Measurements from ENCODE around the gene ZNF736. TPM values are rescaled to one million over a fixed set of nuclear protein-coding genes. Genes with fewer than 3 reads are reported as not detected.

ZNF736 gene
- total and polyA plus RNA-seq, 4 donors: 1.1 to 9.5 (median 5.3) TPM

DNA sequence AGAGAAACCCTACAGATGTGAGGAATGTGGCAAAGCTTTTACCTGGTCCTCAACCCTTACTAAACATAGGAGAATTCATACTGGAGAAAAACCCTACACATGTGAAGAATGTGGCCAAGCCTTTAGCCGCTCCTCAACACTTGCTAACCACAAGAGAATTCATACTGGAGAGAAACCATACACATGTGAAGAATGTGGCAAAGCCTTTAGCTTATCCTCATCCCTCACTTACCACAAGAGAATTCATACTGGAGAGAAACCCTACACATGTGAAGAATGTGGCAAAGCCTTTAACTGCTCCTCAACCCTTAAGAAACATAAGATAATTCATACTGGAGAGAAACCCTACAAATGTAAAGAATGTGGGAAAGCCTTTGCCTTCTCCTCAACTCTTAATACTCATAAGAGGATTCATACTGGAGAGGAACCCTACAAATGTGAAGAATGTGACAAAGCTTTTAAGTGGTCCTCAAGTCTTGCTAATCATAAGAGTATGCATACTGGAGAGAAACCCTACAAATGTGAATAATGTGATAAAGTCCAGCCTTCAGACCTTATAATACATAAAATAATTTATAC is 47.3 kb upstream of the ZNF736 start:
- Histone ChIP-seq H3K4me1 (ENCODE audit: control insufficient read depth in 4 of 4, insufficient read depth in 4 of 4, low read length in 3 of 4) (no peaks in the 10 kb centered on the region), H3K9me3 (ENCODE audit: control insufficient read depth in 4 of 4, low read length in 3 of 4) (peaks cover 5 to 29% (median 12%) of the 10 kb centered on the region in 4 donors), H3K36me3 (ENCODE audit: control insufficient read depth in 4 of 4, insufficient read depth in 3 of 4, low read depth in 1 of 4, low read length in 3 of 4) (no peaks in the 10 kb centered on the region), H3K4me3 (ENCODE audit: low read depth in 1 of 3, low read length in 3 of 3) (no peak overlapping the region), H3K27ac (ENCODE audit: low read depth in 1 of 2, low read length in 2 of 2) (no peak overlapping the region), H3K9ac (ENCODE audit: low read depth in 1 of 2, low read length in 2 of 2) (no peak overlapping the region), H3K27me3 (ENCODE audit: control insufficient read depth in 4 of 4, insufficient read depth in 4 of 4, low read length in 3 of 4) (no peaks in the 10 kb centered on the region)
- DNase-seq (ENCODE audit: low spot score): no peak
- TF ChIP-seq, protein P1, sequence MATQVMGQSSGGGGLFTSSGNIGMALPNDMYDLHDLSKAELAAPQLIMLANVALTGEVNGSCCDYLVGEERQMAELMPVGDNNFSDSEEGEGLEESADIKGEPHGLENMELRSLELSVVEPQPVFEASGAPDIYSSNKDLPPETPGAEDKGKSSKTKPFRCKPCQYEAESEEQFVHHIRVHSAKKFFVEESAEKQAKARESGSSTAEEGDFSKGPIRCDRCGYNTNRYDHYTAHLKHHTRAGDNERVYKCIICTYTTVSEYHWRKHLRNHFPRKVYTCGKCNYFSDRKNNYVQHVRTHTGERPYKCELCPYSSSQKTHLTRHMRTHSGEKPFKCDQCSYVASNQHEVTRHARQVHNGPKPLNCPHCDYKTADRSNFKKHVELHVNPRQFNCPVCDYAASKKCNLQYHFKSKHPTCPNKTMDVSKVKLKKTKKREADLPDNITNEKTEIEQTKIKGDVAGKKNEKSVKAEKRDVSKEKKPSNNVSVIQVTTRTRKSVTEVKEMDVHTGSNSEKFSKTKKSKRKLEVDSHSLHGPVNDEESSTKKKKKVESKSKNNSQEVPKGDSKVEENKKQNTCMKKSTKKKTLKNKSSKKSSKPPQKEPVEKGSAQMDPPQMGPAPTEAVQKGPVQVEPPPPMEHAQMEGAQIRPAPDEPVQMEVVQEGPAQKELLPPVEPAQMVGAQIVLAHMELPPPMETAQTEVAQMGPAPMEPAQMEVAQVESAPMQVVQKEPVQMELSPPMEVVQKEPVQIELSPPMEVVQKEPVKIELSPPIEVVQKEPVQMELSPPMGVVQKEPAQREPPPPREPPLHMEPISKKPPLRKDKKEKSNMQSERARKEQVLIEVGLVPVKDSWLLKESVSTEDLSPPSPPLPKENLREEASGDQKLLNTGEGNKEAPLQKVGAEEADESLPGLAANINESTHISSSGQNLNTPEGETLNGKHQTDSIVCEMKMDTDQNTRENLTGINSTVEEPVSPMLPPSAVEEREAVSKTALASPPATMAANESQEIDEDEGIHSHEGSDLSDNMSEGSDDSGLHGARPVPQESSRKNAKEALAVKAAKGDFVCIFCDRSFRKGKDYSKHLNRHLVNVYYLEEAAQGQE (IDR thresholded peaks at IDR 0.05): no peak
- TF ChIP-seq, protein P2, sequence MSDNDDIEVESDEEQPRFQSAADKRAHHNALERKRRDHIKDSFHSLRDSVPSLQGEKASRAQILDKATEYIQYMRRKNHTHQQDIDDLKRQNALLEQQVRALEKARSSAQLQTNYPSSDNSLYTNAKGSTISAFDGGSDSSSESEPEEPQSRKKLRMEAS (IDR thresholded peaks at IDR 0.05): no peak
- TF ChIP-seq, protein P3, sequence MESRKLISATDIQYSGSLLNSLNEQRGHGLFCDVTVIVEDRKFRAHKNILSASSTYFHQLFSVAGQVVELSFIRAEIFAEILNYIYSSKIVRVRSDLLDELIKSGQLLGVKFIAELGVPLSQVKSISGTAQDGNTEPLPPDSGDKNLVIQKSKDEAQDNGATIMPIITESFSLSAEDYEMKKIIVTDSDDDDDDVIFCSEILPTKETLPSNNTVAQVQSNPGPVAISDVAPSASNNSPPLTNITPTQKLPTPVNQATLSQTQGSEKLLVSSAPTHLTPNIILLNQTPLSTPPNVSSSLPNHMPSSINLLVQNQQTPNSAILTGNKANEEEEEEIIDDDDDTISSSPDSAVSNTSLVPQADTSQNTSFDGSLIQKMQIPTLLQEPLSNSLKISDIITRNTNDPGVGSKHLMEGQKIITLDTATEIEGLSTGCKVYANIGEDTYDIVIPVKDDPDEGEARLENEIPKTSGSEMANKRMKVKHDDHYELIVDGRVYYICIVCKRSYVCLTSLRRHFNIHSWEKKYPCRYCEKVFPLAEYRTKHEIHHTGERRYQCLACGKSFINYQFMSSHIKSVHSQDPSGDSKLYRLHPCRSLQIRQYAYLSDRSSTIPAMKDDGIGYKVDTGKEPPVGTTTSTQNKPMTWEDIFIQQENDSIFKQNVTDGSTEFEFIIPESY (IDR thresholded peaks at IDR 0.05): no peak
- TF ChIP-seq FOXA1 (IDR thresholded peaks at IDR 0.05) (no peak), GABPA (IDR thresholded peaks at IDR 0.05 in 1 of 2, conservative IDR thresholded peaks at IDR 0.05 in 1 of 2) (no peak), JUND (IDR thresholded peaks at IDR 0.05) (no peak), FOXA2 (IDR thresholded peaks at IDR 0.05) (no peak)
- TF ChIP-seq, protein P4, sequence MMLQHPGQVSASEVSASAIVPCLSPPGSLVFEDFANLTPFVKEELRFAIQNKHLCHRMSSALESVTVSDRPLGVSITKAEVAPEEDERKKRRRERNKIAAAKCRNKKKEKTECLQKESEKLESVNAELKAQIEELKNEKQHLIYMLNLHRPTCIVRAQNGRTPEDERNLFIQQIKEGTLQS (IDR thresholded peaks at IDR 0.05): no peak
- TF ChIP-seq, protein P5, sequence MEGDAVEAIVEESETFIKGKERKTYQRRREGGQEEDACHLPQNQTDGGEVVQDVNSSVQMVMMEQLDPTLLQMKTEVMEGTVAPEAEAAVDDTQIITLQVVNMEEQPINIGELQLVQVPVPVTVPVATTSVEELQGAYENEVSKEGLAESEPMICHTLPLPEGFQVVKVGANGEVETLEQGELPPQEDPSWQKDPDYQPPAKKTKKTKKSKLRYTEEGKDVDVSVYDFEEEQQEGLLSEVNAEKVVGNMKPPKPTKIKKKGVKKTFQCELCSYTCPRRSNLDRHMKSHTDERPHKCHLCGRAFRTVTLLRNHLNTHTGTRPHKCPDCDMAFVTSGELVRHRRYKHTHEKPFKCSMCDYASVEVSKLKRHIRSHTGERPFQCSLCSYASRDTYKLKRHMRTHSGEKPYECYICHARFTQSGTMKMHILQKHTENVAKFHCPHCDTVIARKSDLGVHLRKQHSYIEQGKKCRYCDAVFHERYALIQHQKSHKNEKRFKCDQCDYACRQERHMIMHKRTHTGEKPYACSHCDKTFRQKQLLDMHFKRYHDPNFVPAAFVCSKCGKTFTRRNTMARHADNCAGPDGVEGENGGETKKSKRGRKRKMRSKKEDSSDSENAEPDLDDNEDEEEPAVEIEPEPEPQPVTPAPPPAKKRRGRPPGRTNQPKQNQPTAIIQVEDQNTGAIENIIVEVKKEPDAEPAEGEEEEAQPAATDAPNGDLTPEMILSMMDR (IDR thresholded peaks at IDR 0.05; ENCODE audit: low read depth, low read length, missing input control): no peak
- WGBS: 79% methylated on average over 1 of the region's 1 CpG

DNA sequence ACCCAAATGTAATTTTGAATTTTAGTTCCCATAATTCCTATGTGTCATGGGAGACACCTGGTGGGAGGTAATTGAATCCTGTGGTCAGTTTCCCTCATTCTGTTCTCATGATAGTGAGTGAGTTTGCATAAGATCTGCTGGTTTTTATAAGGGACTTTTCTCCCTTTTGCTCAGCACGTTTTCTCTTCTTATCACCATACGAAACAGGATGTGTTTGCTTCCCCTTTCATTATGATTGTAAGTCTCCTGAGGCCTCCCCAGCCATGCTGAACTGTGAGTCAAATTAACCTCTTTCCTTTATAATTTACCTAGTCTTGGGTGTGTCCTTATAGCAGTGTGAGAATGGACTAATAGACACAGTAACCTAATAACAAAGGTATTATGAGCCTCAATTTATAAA is 36.1 kb upstream of the ZNF736 start:
- WGBS: 40% methylated on average over 2 of the region's 2 CpGs
- Histone ChIP-seq H3K36me3 (ENCODE audit: control insufficient read depth in 4 of 4, insufficient read depth in 3 of 4, low read depth in 1 of 4, low read length in 3 of 4) (no peaks in the 10 kb centered on the region), H3K27ac (ENCODE audit: low read depth in 1 of 2, low read length in 2 of 2) (no peak overlapping the region), H3K9me3 (ENCODE audit: control insufficient read depth in 4 of 4, low read length in 3 of 4) (peaks cover 0 to 7% (median 0%) of the 10 kb centered on the region in 4 donors), H3K9ac (ENCODE audit: low read depth in 1 of 2, low read length in 2 of 2) (no peak overlapping the region), H3K4me3 (ENCODE audit: low read depth in 1 of 3, low read length in 3 of 3) (no peak overlapping the region), H3K27me3 (ENCODE audit: control insufficient read depth in 4 of 4, insufficient read depth in 4 of 4, low read length in 3 of 4) (no peaks in the 10 kb centered on the region), H3K4me1 (ENCODE audit: control insufficient read depth in 4 of 4, insufficient read depth in 4 of 4, low read length in 3 of 4) (no peaks in the 10 kb centered on the region)
- DNase-seq (ENCODE audit: low spot score): no peak
- TF ChIP-seq SP1 (IDR thresholded peaks at IDR 0.05): no peak
- no peak for TF ChIP-seq HNF4A (conservative IDR thresholded peaks at IDR 0.05)
- TF ChIP-seq, protein P3 (IDR thresholded peaks at IDR 0.05): no peak
- TF ChIP-seq YY1 (IDR thresholded peaks at IDR 0.05): no peak
- no peak for TF ChIP-seq FOXA2 (IDR thresholded peaks at IDR 0.05)
- no peak for TF ChIP-seq GABPA (IDR thresholded peaks at IDR 0.05 in 1 of 2, conservative IDR thresholded peaks at IDR 0.05 in 1 of 2)
- no peak for TF ChIP-seq JUND (IDR thresholded peaks at IDR 0.05)
- TF ChIP-seq, protein P5 (IDR thresholded peaks at IDR 0.05; ENCODE audit: low read depth, low read length, missing input control): no peak
- TF ChIP-seq, protein P2 (IDR thresholded peaks at IDR 0.05): no peak
- TF ChIP-seq HNF4G (IDR thresholded peaks at IDR 0.05): no peak
- no peak for TF ChIP-seq NR2F2 (IDR thresholded peaks at IDR 0.05)
- TF ChIP-seq RAD21 (IDR thresholded peaks at IDR 0.05): no peak
